GM12878 (cell line): ENCODE results near the gene RALGAPB.

Experiments
- CTCF ChIP-seq, 3 experiments: IDR thresholded peaks in 2 of 3; conservative IDR thresholded peaks in 1 of 3; 2 replicates each; pipeline ENCODE4 v1.5.1; 2011; ENCODE audit warnings: low read depth in 3 of 3, low read length in 3 of 3, mild to moderate bottlenecking in 3 of 3, control low read depth in 2 of 3, moderate library complexity in 2 of 3, inconsistent platforms in 1 of 3, mixed read lengths in 1 of 3; ENCODE audit not compliant: control insufficient read depth in 2 of 3, insufficient read depth in 1 of 3; ENCODE audit errors: extremely low read depth in 1 of 3
- EP300 ChIP-seq, 2 experiments: fragments of 150-350 bp in 1 of 2; IDR thresholded peaks; 2 replicates each; pipeline ENCODE4 v1.6.1; 2011 to 2012; ENCODE audit warnings: low read depth in 2 of 2, low read length in 2 of 2, borderline replicate concordance in 1 of 2, improper control_type of control experiment in 1 of 2, inconsistent platforms in 1 of 2; ENCODE audit not compliant: control insufficient read depth in 1 of 2
- GABPA ChIP-seq: IDR thresholded peaks from 2 replicates; pipeline ENCODE4 v1.6.1; 2014; ENCODE audit warnings: antibody characterized with exemption, low read depth, mild to moderate bottlenecking, inconsistent platforms
- GATAD2B ChIP-seq: fragments of 450-650 bp; conservative IDR thresholded peaks from 2 replicates; pipeline ENCODE4 v1.6.1; 2017; ENCODE audit warnings: low read depth, mild to moderate bottlenecking, moderate library complexity
- LARP7 ChIP-seq: fragments of 450-650 bp; IDR thresholded peaks from 2 replicates; pipeline ENCODE4 v1.6.1; 2017; ENCODE audit warnings: mild to moderate bottlenecking
- NFIC ChIP-seq: IDR thresholded peaks from 2 replicates; pipeline ENCODE4 v1.6.1; 2012; ENCODE audit warnings: low read depth, mild to moderate bottlenecking, inconsistent platforms, low read length, moderate library complexity
- POLR2A ChIP-seq: IDR thresholded peaks from 2 replicates; pipeline ENCODE4 v1.6.1; 2011; ENCODE audit warnings: low read depth, mild to moderate bottlenecking, low read length

GRCh38 chr20:38477747-38478146 is 5.1 kb downstream of the RALGAPB start:
- no peak for TF ChIP-seq GABPA
- TF ChIP-seq CTCF (IDR thresholded peaks at IDR 0.05 in 2 of 3, conservative IDR thresholded peaks at IDR 0.05 in 1 of 3; ENCODE audit: control insufficient read depth in 2 of 3, extremely low read depth in 1 of 3, insufficient read depth in 1 of 3, low read depth in 3 of 3, low read length in 3 of 3): no peak
- no peak for TF ChIP-seq LARP7
- TF ChIP-seq POLR2A: no peak
- no peak for TF ChIP-seq NFIC
- TF ChIP-seq GATAD2B: no peak
- TF ChIP-seq EP300 (IDR thresholded peaks at IDR 0.05; ENCODE audit: borderline replicate concordance in 1 of 2, control insufficient read depth in 1 of 2, low read depth in 2 of 2, low read length in 2 of 2): no peak
